ENCODE results near the gene LYRM1.

Gene LYRM1

GRCh38 chr16:20887207-20887606 is 13.4 kb upstream of the LYRM1 start:
- TF ChIP-seq EZH2phosphoT487 (IDR thresholded peaks at IDR 0.05; ENCODE audit: borderline replicate concordance, low read length) (no peak), CTCF (IDR thresholded peaks at IDR 0.05; ENCODE audit: low read depth, low read length, poor library complexity, severe bottlenecking) (no peak)
- Histone ChIP-seq H3F3A (ENCODE audit: control insufficient read depth, insufficient read depth) (no peaks in the 10 kb centered on the region), H3K4me3 (ENCODE audit: low read length) (no peak overlapping the region), H3K27ac (ENCODE audit: low read depth, low read length) (no peak overlapping the region), H4K20me1 (ENCODE audit: control insufficient read depth, insufficient read depth, low read depth, low read length) (no peaks in the 10 kb centered on the region), H3K79me2 (ENCODE audit: control insufficient read depth, low read length) (no peaks in the 10 kb centered on the region; the same call in 1 of the 2 replicates), H3K27me3 (ENCODE audit: control insufficient read depth, low read length) (no peaks in the 10 kb centered on the region), H3K9me2 (replicated peaks; ENCODE audit: control insufficient read depth, low read length) (no peaks in the 10 kb centered on the region), H3K36me3 (ENCODE audit: control insufficient read depth, low read length) (no peaks in the 10 kb centered on the region), H3K4me2 (ENCODE audit: low read length) (no peak overlapping the region), H3K9me3 (ENCODE audit: control insufficient read depth, insufficient read depth, low read length) (no peaks in the 10 kb centered on the region), H3K4me1 (ENCODE audit: control insufficient read depth, low read length) (peaks cover 12% of the 10 kb centered on the region)

GRCh38 chr16:20889625-20890275 is 10.8 kb upstream of the LYRM1 start:
- H3K4me2 ChIP-seq (ENCODE audit: low read length) = no peak overlapping the region
- no peaks in the 10 kb centered on the region; the same call in 1 of the 2 replicates for H3K79me2 ChIP-seq (ENCODE audit: control insufficient read depth, low read length)
- H3K9me2 ChIP-seq (replicated peaks; ENCODE audit: control insufficient read depth, low read length) = no peaks in the 10 kb centered on the region
- H3F3A ChIP-seq (ENCODE audit: control insufficient read depth, insufficient read depth) = no peaks in the 10 kb centered on the region
- no peaks in the 10 kb centered on the region for H3K9me3 ChIP-seq (ENCODE audit: control insufficient read depth, insufficient read depth, low read length)
- no peaks in the 10 kb centered on the region for H4K20me1 ChIP-seq (ENCODE audit: control insufficient read depth, insufficient read depth, low read depth, low read length)
- H3K36me3 ChIP-seq (ENCODE audit: control insufficient read depth, low read length) = no peaks in the 10 kb centered on the region
- TF ChIP-seq EZH2phosphoT487 (IDR thresholded peaks at IDR 0.05; ENCODE audit: borderline replicate concordance, low read length) (no peak), CTCF (IDR thresholded peaks at IDR 0.05; ENCODE audit: low read depth, low read length, poor library complexity, severe bottlenecking) (no peak)
- no peak overlapping the region for H3K27ac ChIP-seq (ENCODE audit: low read depth, low read length)
- no peak overlapping the region for H3K4me3 ChIP-seq (ENCODE audit: low read length)
- no peaks in the 10 kb centered on the region for H3K27me3 ChIP-seq (ENCODE audit: control insufficient read depth, low read length)
- H3K4me1 ChIP-seq (ENCODE audit: control insufficient read depth, low read length) = no peaks in the 10 kb centered on the region

GRCh38 chr16:20894388-20894787 is 6.2 kb upstream of the LYRM1 start:
- TF ChIP-seq EZH2phosphoT487 (IDR thresholded peaks at IDR 0.05; ENCODE audit: borderline replicate concordance, low read length) (no peak), CTCF (IDR thresholded peaks at IDR 0.05; ENCODE audit: low read depth, low read length, poor library complexity, severe bottlenecking) (no peak)
- H3K36me3 ChIP-seq (ENCODE audit: control insufficient read depth, low read length) = peaks cover 8% of the 10 kb centered on the region; the same call in 1 of the 2 replicates
- H4K20me1 ChIP-seq (ENCODE audit: control insufficient read depth, insufficient read depth, low read depth, low read length) = no peaks in the 10 kb centered on the region
- H3K4me1 ChIP-seq (ENCODE audit: control insufficient read depth, low read length) = peaks cover 16% of the 10 kb centered on the region
- no peaks in the 10 kb centered on the region for H3K27me3 ChIP-seq (ENCODE audit: control insufficient read depth, low read length)
- H3K27ac ChIP-seq (ENCODE audit: low read depth, low read length) = no peak overlapping the region
- H3K4me3 ChIP-seq (ENCODE audit: low read length) = no peak overlapping the region
- H3K4me2 ChIP-seq (ENCODE audit: low read length) = no peak overlapping the region
- H3F3A ChIP-seq (ENCODE audit: control insufficient read depth, insufficient read depth) = no peaks in the 10 kb centered on the region
- no peaks in the 10 kb centered on the region for H3K9me2 ChIP-seq (replicated peaks; ENCODE audit: control insufficient read depth, low read length)
- no peaks in the 10 kb centered on the region for H3K9me3 ChIP-seq (ENCODE audit: control insufficient read depth, insufficient read depth, low read length)
- peaks cover 24% of the 10 kb centered on the region for H3K79me2 ChIP-seq (ENCODE audit: control insufficient read depth, low read length)
